Astrocyte of the spinal cord (primary cell): ENCODE results near the gene MMAB.

Source experiments
- DNase-seq: peaks from one replicate; pipeline ENCODE4 v3.0.0; 2011; ENCODE audit warnings: low read depth, low spot score
- H3K4me3 ChIP-seq: 2 replicates; pipeline ENCODE4 v1.5.1; 2011; ENCODE audit warnings: low read depth, mild to moderate bottlenecking, low read length, moderate library complexity
- CTCF ChIP-seq: IDR thresholded peaks from 2 replicates; pipeline ENCODE4 v1.5.1; 2012; ENCODE audit warnings: low read depth, mild to moderate bottlenecking, low read length, inconsistent platforms
- in situ Hi-C: cut with HindIII; loops from 2 replicates; pipeline ENCODE4 v1.10.0; 2017; ENCODE audit warnings: low sequenced_read_pairs

The MMAB gene

DNA sequence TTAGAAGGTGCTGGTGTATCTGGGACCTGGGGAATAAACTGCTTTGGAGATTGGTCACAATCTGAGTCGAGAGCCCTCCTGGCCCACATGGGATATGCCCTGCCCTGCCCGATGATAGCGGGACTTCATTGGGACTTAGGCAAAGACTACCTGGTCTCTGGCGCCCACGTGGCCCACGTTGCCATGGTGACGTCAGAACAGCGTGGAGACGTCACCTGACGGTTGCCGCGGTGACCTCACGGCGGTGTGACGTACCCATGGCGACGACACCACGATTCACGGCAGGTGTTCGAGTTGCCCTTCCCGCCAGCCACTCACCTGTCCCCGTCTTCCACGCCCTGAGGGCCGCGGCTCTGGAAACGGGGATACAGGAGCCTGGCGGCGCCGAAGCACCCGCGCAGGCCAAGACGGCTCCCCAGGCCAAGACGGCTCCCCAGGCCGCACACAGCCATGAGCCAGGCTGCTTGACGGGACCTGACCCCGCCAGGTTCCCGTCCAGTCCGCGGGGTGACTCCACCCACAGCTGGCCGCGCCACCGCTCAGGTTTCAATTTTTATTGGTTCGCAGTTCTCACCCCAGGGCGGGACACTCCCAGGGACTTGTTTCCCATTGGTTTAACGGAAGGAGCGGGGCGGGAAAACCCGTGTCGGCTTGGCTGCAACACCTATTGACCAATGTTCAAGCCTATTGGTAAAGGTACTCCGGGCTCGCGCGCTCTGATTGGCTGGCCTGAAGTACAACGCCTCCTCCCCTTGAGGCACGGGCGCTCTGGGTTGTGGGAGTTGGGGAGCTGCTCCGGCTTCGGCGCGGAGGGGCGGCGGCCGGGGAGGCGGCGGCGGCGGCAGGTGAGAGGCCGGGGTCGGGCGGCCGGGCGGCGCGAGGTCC is at the start of gene MMAB, which contains the start of gene MVK:
Gene MMAB, minus strand, starts transcription at position 476 of the 885 bp plus-strand sequence. Its CDS starts 24 bp downstream, at position 452.
Gene MVK, plus strand, starts transcription at position 766 of the 885 bp plus-strand sequence. CDS start 1,029 bp downstream, outside the sequence.
- peak within 1 kb of the TSS; percentile 89 for H3K4me3 ChIP-seq
- in situ Hi-C loops: no loop called here
- peak; percentile 100 for DNase-seq
- no peak for TF ChIP-seq CTCF

DNA sequence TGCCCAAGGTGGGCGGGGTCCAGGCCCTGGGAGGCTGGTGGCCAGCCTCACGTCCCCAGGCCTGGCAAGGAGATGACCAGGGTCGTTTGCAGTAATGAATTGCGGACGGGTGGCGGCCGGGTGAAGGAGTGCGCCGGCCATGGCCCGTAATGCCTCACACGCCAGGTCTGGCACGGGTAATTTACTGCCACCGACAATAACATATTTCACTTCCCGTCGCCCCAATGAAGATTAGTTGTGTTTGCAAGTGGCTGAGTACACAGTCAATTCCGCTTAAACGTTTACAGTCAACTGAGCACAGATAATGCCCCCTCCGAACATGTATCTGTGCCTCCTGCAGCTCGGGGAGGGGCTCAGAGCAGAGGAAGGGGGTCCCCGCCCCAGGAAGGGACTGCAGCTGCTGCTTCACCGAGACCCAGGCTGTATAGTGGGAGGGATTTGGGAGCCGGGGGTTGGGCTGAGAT is 48.6 kb upstream of the MMAB start:
- H3K4me3 ChIP-seq: no peak overlapping the region
- in situ Hi-C loops: no loop called here
- TF ChIP-seq CTCF: no peak

DNA sequence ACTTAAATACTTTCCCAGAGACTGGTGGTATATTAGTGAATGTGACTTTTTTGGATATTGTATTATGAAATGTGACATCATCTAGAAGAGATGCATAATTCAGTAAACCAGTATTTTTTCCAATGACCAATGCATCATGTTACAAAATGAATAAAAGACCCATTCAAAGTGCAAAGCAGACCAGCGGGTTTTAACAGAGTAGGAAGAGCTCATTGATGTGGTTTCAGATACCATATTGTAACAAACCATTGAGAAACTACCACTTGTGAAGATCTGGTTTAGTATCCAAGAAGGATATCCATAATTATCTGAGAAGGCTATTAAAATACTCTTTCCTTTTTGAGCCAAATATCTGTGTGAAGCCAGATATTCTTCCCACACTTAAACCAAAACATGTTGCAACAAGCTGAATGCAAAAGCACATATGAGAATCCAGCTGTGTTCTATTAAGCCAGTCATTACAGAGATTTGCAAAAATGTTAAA is 47.9 kb upstream of the MMAB start:
- in situ Hi-C loops: no loop called here
- no peak for TF ChIP-seq CTCF
- no peak overlapping the region for H3K4me3 ChIP-seq
- no peak for DNase-seq

More for the DNA sequence above, 48.6 kb upstream of the MMAB start:
- DNase-seq: no peak

- no peak for TF ChIP-seq CTCF
- no peak for DNase-seq
- in situ Hi-C loops: no loop called here
- no peak overlapping the region for H3K4me3 ChIP-seq
These were observed 45.8 kb upstream of the MMAB start for GRCh38 chr12:109619002-109619604.

DNA sequence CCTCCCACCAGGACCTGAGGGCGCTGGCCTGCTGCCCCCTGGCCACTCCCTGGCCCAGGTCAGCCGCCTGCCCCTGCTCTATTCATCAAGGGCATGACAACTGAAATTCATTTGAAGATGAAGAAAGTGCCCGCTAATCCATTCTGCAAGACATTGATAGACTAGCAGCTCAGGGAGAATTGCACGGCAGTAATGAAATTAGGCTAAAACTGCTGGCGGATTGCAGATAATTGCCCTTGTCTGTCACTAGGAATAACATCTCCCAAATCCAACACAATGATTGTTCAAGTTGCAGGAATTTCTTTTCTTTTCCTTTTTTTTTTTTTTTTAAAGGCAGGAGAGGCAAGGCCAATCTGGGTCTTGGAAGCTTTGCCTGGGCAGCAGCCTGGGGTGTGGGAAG is 44.8 kb upstream of the MMAB start:
- H3K4me3 ChIP-seq: no peak overlapping the region
- in situ Hi-C loops: no loop called here
- no peak for TF ChIP-seq CTCF
- no peak for DNase-seq

- H3K4me3 ChIP-seq: no peak overlapping the region
- DNase-seq: no peak
- in situ Hi-C loops: no loop called here
- no peak for TF ChIP-seq CTCF
These were observed 44.2 kb upstream of the MMAB start for GRCh38 chr12:109617491-109617890.
